Measurements from ENCODE around the gene IL36RN.

Gene IL36RN

GRCh38 chr2:113058998-113059960, at the start of gene IL36RN:
Gene IL36RN (plus strand): TSS chr2:113059198. CDS start chr2:113059439, 241 bp downstream.
- DNase-seq = no peak

GRCh38 chr2:113009622-113010021, 49.4 kb upstream of the IL36RN start:
- no peak for DNase-seq

- no peak for DNase-seq
Measured at GRCh38 chr2:113010088-113010487, 48.9 kb upstream of the IL36RN start.

GRCh38 chr2:113011108-113011507, 47.9 kb upstream of the IL36RN start:
- DNase-seq = no peak

GRCh38 chr2:113012436-113013335, 46.3 kb upstream of the IL36RN start:
- no peak for DNase-seq

GRCh38 chr2:113013336-113013661, 45.7 kb upstream of the IL36RN start:
- no peak for DNase-seq

- no peak for DNase-seq
Measured at GRCh38 chr2:113014067-113014466, 44.9 kb upstream of the IL36RN start.

- DNase-seq = no peak
Measured at GRCh38 chr2:113015042-113015441, 44.0 kb upstream of the IL36RN start.

- DNase-seq = no peak
Measured at GRCh38 chr2:113015655-113016054, 43.3 kb upstream of the IL36RN start.

GRCh38 chr2:113018509-113018908, 40.5 kb upstream of the IL36RN start:
- DNase-seq = no peak

GRCh38 chr2:113021312-113021711, 37.7 kb upstream of the IL36RN start:
- no peak for DNase-seq

- DNase-seq = no peak
Measured at GRCh38 chr2:113024764-113025163, 34.2 kb upstream of the IL36RN start.

- no peak for DNase-seq
Measured at GRCh38 chr2:113025737-113026136, 33.3 kb upstream of the IL36RN start.

- no peak for DNase-seq
Measured at GRCh38 chr2:113027691-113028090, 31.3 kb upstream of the IL36RN start.

GRCh38 chr2:113028112-113028511, 30.9 kb upstream of the IL36RN start:
- DNase-seq = no peak

GRCh38 chr2:113032737-113033136, 26.3 kb upstream of the IL36RN start:
- DNase-seq = no peak

- no peak for DNase-seq
Measured at GRCh38 chr2:113034016-113034415, 25.0 kb upstream of the IL36RN start.

- DNase-seq = no peak
Measured at GRCh38 chr2:113036763-113037162, 22.2 kb upstream of the IL36RN start.

- DNase-seq = no peak
Measured at GRCh38 chr2:113038291-113038690, 20.7 kb upstream of the IL36RN start.

- no peak for DNase-seq
Measured at GRCh38 chr2:113039158-113039557, 19.8 kb upstream of the IL36RN start.

- no peak for DNase-seq
Measured at GRCh38 chr2:113039719-113040118, 19.3 kb upstream of the IL36RN start.

- DNase-seq = no peak
Measured at GRCh38 chr2:113041871-113042270, 17.1 kb upstream of the IL36RN start.

GRCh38 chr2:113046465-113046864, 12.5 kb upstream of the IL36RN start:
- no peak for DNase-seq

Measured in activated T-cell treated with anti-CD3 and anti-CD28 coated beads, Interleukin-2, amount 50 U/mL, for 1 hour (primary cell).